Measurements from ENCODE around the gene ATG4B.

ATG4B gene

DNA sequence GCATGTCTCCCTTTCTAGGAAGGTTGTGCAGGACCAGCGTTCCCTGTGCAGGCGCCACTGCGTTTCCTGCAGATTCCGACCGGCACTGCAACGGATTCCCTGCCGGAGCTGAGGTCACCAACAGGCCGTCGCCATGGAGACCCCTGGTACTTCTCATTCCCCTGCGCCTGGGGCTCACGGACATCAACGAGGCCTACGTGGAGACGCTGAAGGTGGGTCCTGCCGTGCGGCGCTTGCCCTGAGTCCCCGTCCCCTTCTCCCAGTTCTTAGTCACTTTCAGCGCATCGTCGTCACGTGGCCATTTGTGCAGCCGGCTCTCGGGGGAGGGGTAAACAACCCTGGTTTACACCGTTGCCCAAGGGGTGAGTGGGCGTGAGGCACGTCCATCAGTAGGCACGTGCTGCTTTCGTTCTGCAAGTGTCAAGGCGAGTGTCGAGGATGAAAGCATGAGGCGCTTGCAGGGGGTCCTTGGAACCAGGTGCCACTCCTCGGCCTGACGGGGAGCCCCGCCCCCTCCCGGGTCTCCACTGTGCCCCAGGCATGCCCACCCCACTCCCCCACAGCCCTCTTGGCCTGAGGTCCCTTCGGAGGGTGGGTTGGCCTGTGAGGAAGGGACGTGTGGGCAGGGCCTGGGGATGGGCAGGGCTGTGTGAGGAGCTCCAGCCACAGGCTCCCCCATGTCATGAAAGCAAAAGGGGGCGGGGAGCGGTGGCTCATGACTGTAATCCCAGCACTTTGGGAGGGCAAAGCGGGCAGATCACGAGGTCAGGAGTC, 29.3 kb downstream of the ATG4B start:
- no peak overlapping the region for H2AFZ ChIP-seq (ENCODE audit: low read depth)
- no peaks in the 10 kb centered on the region for H4K20me1 ChIP-seq (ENCODE audit: insufficient read depth)
- H3K36me3 ChIP-seq (ENCODE audit: insufficient read depth): no peaks in the 10 kb centered on the region; the same call in 1 of the 2 replicates
- TF ChIP-seq CTCF (conservative IDR thresholded peaks at IDR 0.05; ENCODE audit: low read depth, low read length): no peak
- H3K4me2 ChIP-seq: no peak overlapping the region
- no peak overlapping the region for H3K27ac ChIP-seq
- no peaks in the 10 kb centered on the region for H3K27me3 ChIP-seq (ENCODE audit: insufficient read depth, low read depth)
- no peak overlapping the region for H3K9ac ChIP-seq
- H3K79me2 ChIP-seq (ENCODE audit: insufficient read depth, low read depth): no peaks in the 10 kb centered on the region
- no peaks in the 10 kb centered on the region for H3K4me1 ChIP-seq (ENCODE audit: low read depth, poor library complexity, severe bottlenecking)
- H3K4me3 ChIP-seq (IDR thresholded peaks at IDR 0.05; ENCODE audit: insufficient read depth, low read depth, low read length): no peak overlapping the region

DNA sequence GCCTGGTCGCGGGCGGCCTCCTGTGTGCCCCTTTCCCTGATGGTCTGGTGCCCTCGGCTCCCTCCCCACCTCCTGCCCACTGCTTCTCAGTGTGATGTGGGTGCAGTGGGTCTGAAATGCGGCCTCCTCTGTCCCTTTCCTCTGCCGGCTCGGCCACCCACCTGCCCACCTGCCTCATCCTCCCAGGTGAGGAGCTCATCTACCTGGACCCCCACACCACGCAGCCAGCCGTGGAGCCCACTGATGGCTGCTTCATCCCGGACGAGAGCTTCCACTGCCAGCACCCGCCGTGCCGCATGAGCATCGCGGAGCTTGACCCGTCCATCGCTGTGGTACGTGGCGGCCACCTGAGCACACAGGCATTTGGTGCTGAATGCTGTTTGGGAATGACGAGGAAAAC, 30.9 kb downstream of the ATG4B start:
- Histone ChIP-seq H3K9ac (no peak overlapping the region), H3K4me1 (ENCODE audit: low read depth, poor library complexity, severe bottlenecking) (peaks cover 13% of the 10 kb centered on the region), H3K27me3 (ENCODE audit: insufficient read depth, low read depth) (no peaks in the 10 kb centered on the region), H4K20me1 (ENCODE audit: insufficient read depth) (no peaks in the 10 kb centered on the region), H2AFZ (ENCODE audit: low read depth) (no peak overlapping the region), H3K4me3 (IDR thresholded peaks at IDR 0.05; ENCODE audit: insufficient read depth, low read depth, low read length) (no peak overlapping the region), H3K27ac (no peak overlapping the region), H3K4me2 (no peak overlapping the region), H3K79me2 (ENCODE audit: insufficient read depth, low read depth) (no peaks in the 10 kb centered on the region), H3K36me3 (ENCODE audit: insufficient read depth) (no peaks in the 10 kb centered on the region; the same call in 1 of the 2 replicates)
- TF ChIP-seq CTCF (conservative IDR thresholded peaks at IDR 0.05; ENCODE audit: low read depth, low read length): no peak

GRCh38 chr2:241668839-241669238, 31.3 kb downstream of the ATG4B start:
- H3K4me2 ChIP-seq: no peak overlapping the region
- H3K27me3 ChIP-seq (ENCODE audit: insufficient read depth, low read depth): no peaks in the 10 kb centered on the region
- no peaks in the 10 kb centered on the region for H3K79me2 ChIP-seq (ENCODE audit: insufficient read depth, low read depth)
- H3K27ac ChIP-seq: no peak overlapping the region
- peaks cover 13% of the 10 kb centered on the region for H3K4me1 ChIP-seq (ENCODE audit: low read depth, poor library complexity, severe bottlenecking)
- no peak for TF ChIP-seq CTCF (conservative IDR thresholded peaks at IDR 0.05; ENCODE audit: low read depth, low read length)
- H4K20me1 ChIP-seq (ENCODE audit: insufficient read depth): no peaks in the 10 kb centered on the region
- H3K36me3 ChIP-seq (ENCODE audit: insufficient read depth): no peaks in the 10 kb centered on the region; the same call in 1 of the 2 replicates
- H3K9ac ChIP-seq: no peak overlapping the region
- H3K4me3 ChIP-seq (IDR thresholded peaks at IDR 0.05; ENCODE audit: insufficient read depth, low read depth, low read length): no peak overlapping the region
- no peak overlapping the region for H2AFZ ChIP-seq (ENCODE audit: low read depth)

DNA sequence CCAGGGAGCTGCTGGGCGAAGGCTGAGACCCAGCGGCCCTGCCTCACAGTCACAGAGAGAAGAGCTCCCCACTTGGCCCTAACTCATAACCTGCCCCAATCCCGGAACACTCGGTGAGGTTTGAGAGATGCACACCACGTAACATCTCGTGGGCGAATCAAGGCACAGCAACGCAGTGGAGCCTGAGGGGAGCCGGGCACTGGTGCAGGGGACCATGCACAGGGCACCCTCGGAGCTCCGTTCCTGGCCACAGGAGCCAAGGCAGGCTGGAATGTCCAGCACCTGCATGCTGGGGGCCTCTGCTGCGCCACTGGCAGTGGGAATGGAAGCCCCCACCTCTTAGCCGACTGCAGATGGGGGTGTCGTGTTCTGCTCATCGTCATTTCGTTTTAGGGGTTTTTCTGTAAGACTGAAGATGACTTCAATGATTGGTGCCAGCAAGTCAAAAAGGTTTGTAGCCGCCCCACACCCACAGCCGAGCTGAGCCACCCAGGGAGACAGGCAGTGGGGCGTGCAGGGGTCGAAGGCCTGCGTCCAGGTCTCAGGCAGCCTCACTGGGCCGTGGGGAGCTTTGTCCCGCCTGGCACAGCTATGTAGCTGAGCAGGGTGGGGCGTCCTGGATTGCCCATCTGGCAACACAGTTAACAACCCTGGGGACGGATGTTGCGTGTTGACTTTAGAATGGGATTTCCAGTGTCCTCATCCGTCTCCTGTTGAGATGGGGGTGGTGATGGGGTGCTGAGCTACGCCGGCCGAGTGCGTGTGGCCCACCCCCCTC, 33.0 kb downstream of the ATG4B start:
- H3K27me3 ChIP-seq (ENCODE audit: insufficient read depth, low read depth): no peaks in the 10 kb centered on the region
- H3K4me1 ChIP-seq (ENCODE audit: low read depth, poor library complexity, severe bottlenecking): peaks cover 13% of the 10 kb centered on the region
- TF ChIP-seq CTCF (conservative IDR thresholded peaks at IDR 0.05; ENCODE audit: low read depth, low read length): no peak
- no peak overlapping the region for H3K4me3 ChIP-seq (IDR thresholded peaks at IDR 0.05; ENCODE audit: insufficient read depth, low read depth, low read length)
- no peak overlapping the region for H3K4me2 ChIP-seq
- no peak overlapping the region for H3K9ac ChIP-seq
- H4K20me1 ChIP-seq (ENCODE audit: insufficient read depth): no peaks in the 10 kb centered on the region
- H2AFZ ChIP-seq (ENCODE audit: low read depth): no peak overlapping the region
- H3K27ac ChIP-seq: no peak overlapping the region
- no peaks in the 10 kb centered on the region for H3K79me2 ChIP-seq (ENCODE audit: insufficient read depth, low read depth)
- H3K36me3 ChIP-seq (ENCODE audit: insufficient read depth): no peaks in the 10 kb centered on the region; the same call in 1 of the 2 replicates
